GM10266 (cell line): ENCODE results near the gene OSBPL6.

Experiments used
- DNase-seq: peaks from one replicate; pipeline ENCODE4 v3.0.0; 2012; ENCODE audit errors: extremely low spot score
- CTCF ChIP-seq: IDR thresholded peaks from 2 replicates; pipeline ENCODE4 v1.5.1; 2012; ENCODE audit warnings: mild to moderate bottlenecking, low read depth; ENCODE audit not compliant: control insufficient read depth, insufficient read depth; ENCODE audit errors: missing control alignments

OSBPL6 gene

GRCh38 chr2:178388287-178388686 lies 194.0 kb downstream of the OSBPL6 start:
- TF ChIP-seq CTCF, result no peak
- no peak for DNase-seq

- TF ChIP-seq CTCF, result no peak
- no peak for DNase-seq
Observed at GRCh38 chr2:178391701-178392100, 197.4 kb downstream of the OSBPL6 start.

DNA sequence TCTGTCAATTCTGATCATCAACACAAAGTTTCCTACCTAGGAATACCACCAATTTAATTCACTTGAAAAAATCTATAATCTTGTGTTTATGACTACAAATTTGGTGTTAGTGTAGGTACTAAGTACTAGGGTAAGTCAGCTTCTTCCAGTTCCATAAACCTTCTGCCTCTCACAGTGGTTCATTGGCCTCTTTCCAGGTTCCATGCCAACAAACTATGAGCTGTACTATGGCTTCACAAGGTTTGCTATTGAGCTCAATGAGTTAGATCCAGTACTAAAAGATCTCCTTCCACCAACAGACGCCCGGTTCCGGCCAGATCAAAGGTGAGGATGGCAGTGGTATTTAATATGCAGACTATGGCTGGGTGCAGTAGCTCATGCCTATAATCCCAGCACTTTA lies 197.9 kb downstream of the OSBPL6 start:
- DNase-seq, result no peak
- TF ChIP-seq CTCF, result no peak

DNA sequence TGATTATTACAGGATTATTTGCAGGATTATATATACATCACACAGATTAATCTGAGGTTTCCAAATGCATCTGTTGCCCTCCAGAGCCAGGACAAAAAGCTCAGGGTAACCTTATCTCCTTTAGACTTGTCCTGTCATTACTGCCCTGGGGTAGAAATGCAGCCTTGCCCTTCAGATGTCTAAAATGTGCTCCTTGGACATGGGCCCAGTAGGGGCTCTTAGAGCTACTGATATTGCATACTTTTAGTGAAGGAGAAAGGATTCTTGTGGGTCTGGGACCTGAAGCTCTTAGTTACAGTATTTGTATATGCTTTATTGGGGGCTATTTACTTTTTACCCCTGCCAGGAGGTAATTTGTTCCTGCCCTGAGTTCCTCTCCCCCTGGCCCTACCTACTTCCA lies 200.5 kb downstream of the OSBPL6 start:
- no peak for DNase-seq
- no peak for TF ChIP-seq CTCF

DNA sequence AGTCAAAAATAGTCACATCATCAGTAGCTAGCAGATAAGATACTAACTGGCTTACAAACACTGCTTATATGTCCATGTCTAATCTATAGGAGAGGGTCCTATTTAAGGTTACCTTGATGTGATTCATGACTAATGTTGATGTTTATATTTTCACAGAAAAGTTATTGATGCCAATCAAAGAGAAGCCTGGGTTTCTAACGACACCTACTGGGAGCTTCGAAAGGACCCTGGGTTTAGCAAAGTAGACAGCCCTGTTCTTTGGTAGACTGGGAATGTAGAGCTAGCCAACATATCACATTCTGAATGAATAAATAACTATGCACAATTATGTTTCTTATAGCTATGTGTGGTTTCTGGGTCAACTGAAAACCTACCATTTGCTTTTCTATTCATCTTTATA lies 201.0 kb downstream of the OSBPL6 start:
- no peak for TF ChIP-seq CTCF
- DNase-seq, result no peak

- no peak for TF ChIP-seq CTCF
- no peak for DNase-seq
Observed at GRCh38 chr2:178395941-178396570, 201.7 kb downstream of the OSBPL6 start.

DNA sequence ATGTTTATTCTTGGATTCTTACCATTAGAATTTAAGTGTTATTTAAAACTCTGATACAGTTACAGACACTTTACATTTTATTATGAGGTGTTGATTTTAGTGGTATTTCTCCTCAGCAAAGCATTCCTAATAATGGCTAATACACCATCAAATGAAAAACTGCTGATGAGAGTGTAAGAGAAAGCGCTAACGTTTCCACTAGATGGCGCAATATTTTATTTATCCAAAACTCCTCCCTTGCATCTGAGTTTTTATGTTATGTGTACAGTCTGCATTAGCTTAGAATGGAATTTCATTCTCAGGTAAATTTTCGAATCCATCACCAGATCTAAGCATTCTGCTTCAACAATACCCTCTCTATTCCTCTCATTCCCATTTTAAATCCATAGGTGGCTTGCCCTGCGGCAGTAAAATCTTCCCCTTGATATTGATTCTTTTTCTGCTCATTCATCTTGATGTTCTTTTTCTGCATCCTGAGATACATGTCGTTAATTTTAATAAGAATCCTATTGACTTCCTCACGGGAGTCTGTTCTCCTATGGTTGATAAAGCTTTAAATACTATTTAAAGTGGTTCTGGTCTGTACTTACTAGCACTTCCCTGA lies 202.8 kb downstream of the OSBPL6 start:
- DNase-seq, result peak; percentile 36
- peak; percentile 67 for TF ChIP-seq CTCF
